Large intestine (tissue), 3 donors: Measurements from ENCODE around the gene LAMA5. TPM values are rescaled to one million over a fixed set of nuclear protein-coding genes. Genes with fewer than 3 reads are reported as not detected.

Experiments
- DNase-seq, 2 donors: peaks; one replicate each; pipeline versions ENCODE4 v3.0.0 to v3.0.0-alpha.2; 2013
- H3K27ac ChIP-seq: one replicate; pipeline ENCODE4 v1.5.1; 2013; ENCODE audit warnings: low read length
- H3K27me3 ChIP-seq: 2 replicates; pipeline ENCODE4 v1.6.1; 2013; ENCODE audit warnings: low read length; ENCODE audit not compliant: control insufficient read depth, insufficient read depth
- H3K36me3 ChIP-seq: 2 replicates; pipeline ENCODE4 v1.6.1; 2013; ENCODE audit warnings: low read length; ENCODE audit not compliant: control insufficient read depth, insufficient read depth
- H3K4me1 ChIP-seq: one replicate; pipeline ENCODE4 v1.6.1; 2013; ENCODE audit warnings: low read length; ENCODE audit not compliant: control insufficient read depth, insufficient read depth
- H3K4me3 ChIP-seq: one replicate; pipeline ENCODE4 v1.5.1; 2013; ENCODE audit warnings: low read length
- H3K9me3 ChIP-seq: one replicate; pipeline ENCODE4 v1.6.1; 2013; ENCODE audit warnings: mild to moderate bottlenecking, low read depth, low read length, moderate library complexity; ENCODE audit not compliant: control insufficient read depth
- WGBS: methylation state at CpG from one replicate; pipeline ENCODE4 v1.1.5; 2013; ENCODE audit warnings: low lambda C conversion rate; ENCODE audit not compliant: insufficient coverage; 5-methylcytosine and 5-hydroxymethylcytosine counted together
- polyA plus RNA-seq: library from polyadenylated mRNA; unstranded; fragments of 120-200 nt; gene quantifications from one replicate; pipeline ENCODE4 v1.2.1, GENCODE V29; 2013

Gene LAMA5
- polyA plus RNA-seq, 1 donor = 92.1 TPM

DNA sequence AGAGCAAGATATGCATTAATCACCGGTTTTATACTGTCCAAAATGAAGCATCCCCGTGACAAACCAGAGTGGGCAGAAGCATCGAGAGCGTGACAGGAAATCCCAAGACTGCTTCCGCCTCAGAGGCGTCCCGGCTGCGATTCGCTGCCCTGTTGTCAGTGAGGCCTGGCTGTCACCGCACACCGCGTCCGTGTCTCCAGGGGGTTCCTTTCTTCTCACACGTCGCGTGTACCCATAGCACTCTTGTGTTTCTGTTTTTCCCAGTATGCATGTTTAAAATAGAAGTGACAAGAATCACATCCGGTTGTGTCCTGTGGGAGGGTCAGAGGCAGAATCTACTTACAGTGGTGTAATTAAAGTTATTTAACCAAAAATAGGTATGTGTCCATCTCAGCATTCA, 72.6 kb downstream of the LAMA5 start:
- Histone ChIP-seq H3K27me3 (no peaks in the 10 kb centered on the region), H3K4me1 (no peaks in the 10 kb centered on the region), H3K27ac (no peak overlapping the region), H3K4me3 (no peak overlapping the region), H3K36me3 (peaks cover 53% of the 10 kb centered on the region), H3K9me3 (no peaks in the 10 kb centered on the region)
- 100% methylated on average over 1 of the region's 17 CpGs for WGBS
- no peak for DNase-seq

- no peaks in the 10 kb centered on the region for H3K4me1 ChIP-seq
- no peak overlapping the region for H3K4me3 ChIP-seq
- H3K36me3 ChIP-seq = peaks cover 57% of the 10 kb centered on the region
- no peak for DNase-seq
- H3K27me3 ChIP-seq = no peaks in the 10 kb centered on the region
- H3K27ac ChIP-seq = no peak overlapping the region
- whole genome bisulfite sequencing = 92% methylated on average over 2 of the region's 9 CpGs
- H3K9me3 ChIP-seq = no peaks in the 10 kb centered on the region
Measured at GRCh38 chr20:62293946-62294345, 73.2 kb downstream of the LAMA5 start.

DNA sequence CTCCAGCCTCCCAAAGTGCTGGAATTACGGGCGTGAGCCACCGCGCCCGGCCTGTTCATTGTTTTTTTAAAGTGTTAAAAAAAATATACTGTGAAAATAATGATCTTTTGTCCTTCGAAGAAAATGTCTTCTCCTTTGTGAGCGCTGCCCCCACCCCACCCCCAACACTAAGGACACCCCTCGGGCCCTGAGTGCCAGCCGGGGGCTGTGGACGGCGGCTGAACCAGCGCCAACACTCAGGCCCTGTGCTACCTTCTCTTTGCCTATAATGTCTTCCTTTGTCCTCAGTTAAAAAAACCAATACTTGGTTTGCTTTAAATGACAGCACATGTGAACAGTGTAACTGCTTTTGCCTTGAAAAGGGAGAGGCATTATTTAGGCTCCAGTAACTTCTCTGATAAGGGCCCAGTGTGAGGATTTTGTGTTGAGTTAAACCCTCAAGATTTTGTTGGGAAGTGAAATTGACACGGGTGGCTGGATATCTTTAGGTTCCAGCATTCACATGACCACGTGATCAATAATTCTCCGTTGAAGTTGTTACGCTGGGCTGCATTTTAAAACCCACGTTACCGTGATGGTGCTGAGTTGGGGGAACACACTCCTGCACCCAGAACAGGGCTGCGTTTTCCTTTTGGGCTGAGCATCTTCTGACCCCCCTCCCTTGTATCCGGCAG, 73.9 kb downstream of the LAMA5 start:
- WGBS = no CpG with 5 or more reads among the region's 20 CpGs
- H3K4me1 ChIP-seq = no peaks in the 10 kb centered on the region
- DNase-seq = no peak
- H3K4me3 ChIP-seq = no peak overlapping the region
- H3K9me3 ChIP-seq = no peaks in the 10 kb centered on the region
- H3K27ac ChIP-seq = no peak overlapping the region
- H3K27me3 ChIP-seq = no peaks in the 10 kb centered on the region
- H3K36me3 ChIP-seq = peaks cover 60% of the 10 kb centered on the region

DNA sequence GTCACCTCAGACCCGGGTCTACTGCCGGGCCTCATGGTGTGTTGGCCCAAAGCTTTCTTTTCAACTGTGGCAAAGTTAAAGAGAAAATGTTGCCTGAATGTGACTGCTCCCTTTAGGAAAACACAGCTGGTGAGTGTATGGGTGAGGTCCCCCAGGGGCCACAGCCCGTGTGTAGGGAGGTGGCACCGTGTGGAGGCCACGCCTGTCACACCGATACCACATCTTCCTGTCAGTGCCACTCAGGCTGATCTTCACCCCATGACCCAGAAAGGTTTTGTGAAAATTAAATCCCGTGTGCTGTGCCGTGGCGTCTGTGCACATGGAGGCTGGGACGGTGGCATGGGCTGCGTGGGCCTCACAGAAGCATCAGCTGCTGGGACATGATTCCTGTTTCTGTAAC, 75.0 kb downstream of the LAMA5 start:
- Histone ChIP-seq H3K36me3 (peaks cover 59% of the 10 kb centered on the region), H3K27ac (no peak overlapping the region), H3K4me1 (no peaks in the 10 kb centered on the region), H3K4me3 (no peak overlapping the region), H3K27me3 (no peaks in the 10 kb centered on the region), H3K9me3 (no peaks in the 10 kb centered on the region)
- DNase-seq = no peak
- WGBS = no CpG with 5 or more reads among the region's 11 CpGs

- Histone ChIP-seq H3K27ac (no peak overlapping the region), H3K4me3 (no peak overlapping the region), H3K4me1 (no peaks in the 10 kb centered on the region), H3K9me3 (no peaks in the 10 kb centered on the region), H3K36me3 (peaks cover 60% of the 10 kb centered on the region), H3K27me3 (no peaks in the 10 kb centered on the region)
- WGBS = no CpG with 5 or more reads among the region's 29 CpGs
- no peak for DNase-seq
Measured at GRCh38 chr20:62291251-62292066, 75.7 kb downstream of the LAMA5 start.

DNA sequence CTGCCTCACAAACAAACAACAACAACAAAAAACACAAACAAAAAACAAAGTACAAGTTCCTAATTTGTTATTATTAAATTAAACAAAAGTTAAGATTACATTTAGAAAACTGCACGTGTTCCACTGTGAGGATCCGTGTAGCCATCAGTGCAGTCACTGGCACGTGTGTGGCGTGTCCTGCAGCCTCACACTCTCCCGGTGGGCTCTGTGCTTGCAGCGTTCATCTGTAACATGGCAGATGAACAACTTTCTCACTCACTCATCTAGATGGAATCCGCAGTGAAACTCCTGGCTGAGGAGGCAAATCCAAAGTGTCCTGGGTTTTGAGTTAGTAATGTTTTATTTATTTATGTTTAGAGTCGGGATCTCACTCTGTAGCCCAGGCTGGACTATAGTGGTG, 77.2 kb downstream of the LAMA5 start:
- H3K27ac ChIP-seq = no peak overlapping the region
- no peak for DNase-seq
- WGBS = 100% methylated on average over 1 of the region's 8 CpGs
- H3K4me1 ChIP-seq = no peaks in the 10 kb centered on the region
- H3K4me3 ChIP-seq = no peak overlapping the region
- H3K9me3 ChIP-seq = no peaks in the 10 kb centered on the region
- H3K27me3 ChIP-seq = no peaks in the 10 kb centered on the region
- peaks cover 63% of the 10 kb centered on the region for H3K36me3 ChIP-seq

DNA sequence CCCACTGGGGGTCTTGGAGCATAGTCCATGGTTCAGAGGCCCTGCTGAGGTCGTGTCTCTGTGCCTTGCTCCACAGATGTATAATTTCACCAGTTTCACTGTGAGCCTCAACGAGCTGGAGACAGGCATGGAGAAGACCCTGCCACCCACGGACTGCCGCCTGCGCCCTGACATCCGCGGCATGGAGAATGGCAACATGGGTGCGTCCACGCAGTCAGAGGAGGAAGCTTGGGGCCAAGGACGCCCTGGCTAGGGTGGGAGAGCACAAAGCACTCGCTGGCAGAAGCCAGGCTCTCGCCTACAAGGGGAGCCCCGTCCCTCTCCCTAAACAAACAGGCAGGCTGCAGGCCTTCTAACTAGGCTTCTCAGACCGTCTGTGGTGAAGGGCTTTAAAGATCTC, 78.0 kb downstream of the LAMA5 start:
- no CpG with 5 or more reads among the region's 14 CpGs for WGBS
- no peak for DNase-seq
- H3K27me3 ChIP-seq = no peaks in the 10 kb centered on the region
- no peaks in the 10 kb centered on the region for H3K9me3 ChIP-seq
- H3K36me3 ChIP-seq = peaks cover 65% of the 10 kb centered on the region
- H3K4me1 ChIP-seq = no peaks in the 10 kb centered on the region
- no peak overlapping the region for H3K27ac ChIP-seq
- no peak overlapping the region for H3K4me3 ChIP-seq

GRCh38 chr20:62288535-62289105, 78.5 kb downstream of the LAMA5 start:
- Histone ChIP-seq H3K27me3 (no peaks in the 10 kb centered on the region), H3K4me3 (no peak overlapping the region), H3K36me3 (peaks cover 65% of the 10 kb centered on the region), H3K27ac (no peak overlapping the region), H3K9me3 (no peaks in the 10 kb centered on the region), H3K4me1 (no peaks in the 10 kb centered on the region)
- no peak for DNase-seq
- 74% methylated on average over 6 of the region's 15 CpGs for WGBS

DNA sequence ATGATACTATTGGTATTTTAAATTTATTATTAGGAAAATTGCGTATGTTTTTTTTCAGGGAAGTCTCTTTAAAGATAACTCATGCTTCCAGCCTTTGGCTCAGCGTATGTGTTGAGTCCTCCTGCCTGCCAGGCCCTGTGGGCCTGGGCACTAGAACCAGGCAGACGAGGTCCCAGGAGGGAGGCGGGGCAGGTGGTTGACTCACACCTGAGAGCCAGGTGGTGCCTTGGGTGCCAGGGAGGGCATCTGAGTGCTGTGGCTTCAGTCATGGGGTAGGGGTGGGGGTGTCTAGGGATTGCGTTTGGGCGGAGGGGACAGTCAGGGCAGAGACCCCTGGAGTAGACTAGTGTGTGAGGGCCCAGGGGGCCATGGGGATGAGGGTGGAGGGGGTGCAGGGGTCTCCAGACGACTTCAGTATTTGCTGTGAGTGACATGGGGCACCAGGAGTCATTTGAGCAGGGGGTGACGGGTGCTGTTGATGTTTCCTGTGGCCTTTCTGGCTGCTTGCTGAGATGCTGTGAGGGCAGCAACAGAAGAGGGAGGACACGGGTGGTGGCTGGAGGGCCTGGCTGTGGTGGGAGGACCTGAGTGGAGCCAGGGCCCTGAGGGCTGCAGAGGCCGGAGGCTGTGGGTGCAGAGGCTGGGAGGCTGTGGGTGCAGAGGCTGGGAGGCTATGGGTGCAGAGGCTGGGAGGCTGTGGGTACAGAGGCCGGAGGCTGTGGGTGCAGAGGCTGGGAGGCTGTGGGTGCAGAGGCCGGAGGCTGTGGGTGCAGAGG, 79.2 kb downstream of the LAMA5 start:
- Histone ChIP-seq H3K27me3 (no peaks in the 10 kb centered on the region), H3K27ac (no peak overlapping the region), H3K4me3 (no peak overlapping the region), H3K9me3 (no peaks in the 10 kb centered on the region), H3K4me1 (no peaks in the 10 kb centered on the region), H3K36me3 (peaks cover 67% of the 10 kb centered on the region)
- WGBS = no CpG with 5 or more reads among the region's 12 CpGs
- DNase-seq = no peak

GRCh38 chr20:62287129-62287528, 80.0 kb downstream of the LAMA5 start:
- Histone ChIP-seq H3K9me3 (no peaks in the 10 kb centered on the region), H3K36me3 (peaks cover 69% of the 10 kb centered on the region), H3K4me3 (no peak overlapping the region), H3K27ac (no peak overlapping the region), H3K4me1 (no peaks in the 10 kb centered on the region), H3K27me3 (no peaks in the 10 kb centered on the region)
- DNase-seq = no peak
- 83% methylated on average over 1 of the region's 6 CpGs for WGBS
